Mucosa of descending colon (tissue), 3 donors: Measurements from ENCODE around the gene MMP10. TPM values are rescaled to one million over a fixed set of nuclear protein-coding genes. Genes with fewer than 3 reads are reported as not detected.

ENCODE experiments used
- ATAC-seq: fragments of 200-7000 bp; cut with Tn5 transposase; one replicate; pipeline ENCODE4 v1.9.1; 2020; ENCODE audit warnings: mild to moderate bottlenecking, moderate library complexity
- DNase-seq, 3 donors: peaks; one replicate each; pipeline ENCODE4 v3.0.0-alpha.2; 2020
- H3K36me3 ChIP-seq: fragments of 200-600 bp; one replicate; pipeline ENCODE4 v1.8.0; 2021; ENCODE audit warnings: low read depth, mild to moderate bottlenecking
- H3K4me1 ChIP-seq: fragments of 200-600 bp; one replicate; pipeline ENCODE4 v1.8.0; 2021; ENCODE audit warnings: low read depth, mild to moderate bottlenecking
- H3K4me3 ChIP-seq: fragments of 200-600 bp; one replicate; pipeline ENCODE4 v1.8.0; 2021; ENCODE audit warnings: mild to moderate bottlenecking
- H3K9me3 ChIP-seq: fragments of 200-600 bp; one replicate; pipeline ENCODE4 v1.8.0; 2021; ENCODE audit warnings: mild to moderate bottlenecking
- intact Hi-C, 2 donors: fragments of 100-400 bp; cut with DNase I in 1 of 2; cut with micrococcal nuclease in 1 of 2; formaldehyde crosslinking; loops; one replicate each; pipeline versions ENCODE4 v1.11.0 to v1.11.1; 2022; cut with DNase I, micrococcal nuclease
- total RNA-seq, 3 donors: library from RNA; stranded (reverse); fragmentation: NEBNext Ultra II Directional in 2 of 3; extraction: Animal tissue kit (Norgen Biotek cat#: 25700) in 2 of 3; gene quantifications; one replicate each; pipeline versions ENCODE4 v1.2.1 to v1.2.4, GENCODE V29; 2021 to 2023
- TF ChIP-seq, protein P1 (sequence below): fragments of 200-600 bp; IDR thresholded peaks from one replicate; pipeline ENCODE4 v1.8.0; 2022; ENCODE audit warnings: antibody characterized with exemption, mild to moderate bottlenecking
- donor health status: DM: no; HTN: no; CAD: no; lungs with moderate emphysema.
- donor health status: DM: no; HTN: no; CAD: no.
- donor health status: DM: no; HTN: yes; CAD: no.

MMP10 gene
- total RNA-seq, 3 donors from 2014 or later = 0.16 TPM; not detected in 2

DNA sequence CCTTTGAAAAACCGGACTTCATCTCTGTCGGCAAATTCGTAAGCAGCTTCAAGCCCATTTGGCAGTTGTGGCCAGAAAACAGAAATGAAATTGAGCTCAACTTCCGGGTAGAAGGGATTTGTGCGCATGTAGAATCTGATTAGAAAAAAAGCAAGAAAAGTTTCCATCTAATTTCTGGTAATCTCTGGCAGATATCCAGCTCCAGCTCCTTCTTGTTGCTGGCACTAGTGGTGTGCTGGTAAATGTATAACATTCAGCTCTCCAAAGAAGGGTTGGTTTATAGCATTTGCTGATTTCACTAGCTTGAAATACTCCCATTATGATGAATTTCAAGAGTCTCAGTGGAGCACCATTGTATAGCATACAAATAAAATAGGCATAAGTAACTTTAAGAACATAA lies 12.2 kb upstream of the MMP10 start:
- Histone ChIP-seq H3K4me1 (peaks cover 12% of the 10 kb centered on the region), H3K36me3 (no peaks in the 10 kb centered on the region), H3K9me3 (no peaks in the 10 kb centered on the region), H3K4me3 (no peak overlapping the region)
- ATAC-seq = no peak
- no peak for DNase-seq
- intact Hi-C loops = no loop called here
- TF ChIP-seq, protein P1, sequence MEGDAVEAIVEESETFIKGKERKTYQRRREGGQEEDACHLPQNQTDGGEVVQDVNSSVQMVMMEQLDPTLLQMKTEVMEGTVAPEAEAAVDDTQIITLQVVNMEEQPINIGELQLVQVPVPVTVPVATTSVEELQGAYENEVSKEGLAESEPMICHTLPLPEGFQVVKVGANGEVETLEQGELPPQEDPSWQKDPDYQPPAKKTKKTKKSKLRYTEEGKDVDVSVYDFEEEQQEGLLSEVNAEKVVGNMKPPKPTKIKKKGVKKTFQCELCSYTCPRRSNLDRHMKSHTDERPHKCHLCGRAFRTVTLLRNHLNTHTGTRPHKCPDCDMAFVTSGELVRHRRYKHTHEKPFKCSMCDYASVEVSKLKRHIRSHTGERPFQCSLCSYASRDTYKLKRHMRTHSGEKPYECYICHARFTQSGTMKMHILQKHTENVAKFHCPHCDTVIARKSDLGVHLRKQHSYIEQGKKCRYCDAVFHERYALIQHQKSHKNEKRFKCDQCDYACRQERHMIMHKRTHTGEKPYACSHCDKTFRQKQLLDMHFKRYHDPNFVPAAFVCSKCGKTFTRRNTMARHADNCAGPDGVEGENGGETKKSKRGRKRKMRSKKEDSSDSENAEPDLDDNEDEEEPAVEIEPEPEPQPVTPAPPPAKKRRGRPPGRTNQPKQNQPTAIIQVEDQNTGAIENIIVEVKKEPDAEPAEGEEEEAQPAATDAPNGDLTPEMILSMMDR = no peak

DNA sequence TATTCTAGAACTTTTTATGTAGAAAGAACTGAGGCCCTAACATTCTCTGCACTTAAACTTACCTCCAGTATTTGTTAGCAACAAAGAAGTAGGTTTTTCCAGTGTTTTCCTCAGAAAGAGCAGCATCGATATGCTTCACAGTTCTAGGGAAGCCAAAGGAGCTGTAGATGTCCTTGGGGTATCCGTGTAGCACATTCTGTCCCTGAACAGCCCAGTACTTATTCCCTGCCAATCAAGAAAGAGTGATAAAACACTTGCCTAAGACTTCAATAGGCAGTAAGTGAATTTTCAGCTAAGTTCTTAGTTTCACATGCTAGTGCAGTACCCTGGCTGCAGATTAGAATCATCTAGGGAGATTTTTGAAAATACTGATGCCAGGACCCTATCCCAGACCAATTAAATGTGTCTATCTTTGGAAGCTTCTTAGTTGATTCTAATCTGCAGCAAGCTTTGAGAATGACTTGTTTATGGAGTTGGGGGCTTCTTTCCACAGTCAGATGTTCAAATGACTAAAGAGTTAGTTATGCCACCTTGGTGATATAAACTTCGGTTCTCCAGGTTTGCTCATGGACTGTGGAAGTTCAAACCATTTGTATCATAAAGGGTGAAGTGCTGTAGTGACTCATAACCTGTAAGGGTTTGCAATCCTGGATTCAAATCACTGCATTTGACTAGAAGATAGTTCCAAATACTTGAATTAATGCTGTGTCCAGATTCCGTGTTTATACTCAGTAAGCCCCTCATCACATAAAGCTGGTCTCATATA lies 11.0 kb upstream of the MMP10 start:
- no peaks in the 10 kb centered on the region for H3K36me3 ChIP-seq
- intact Hi-C loops = no loop called here
- ATAC-seq = no peak
- no peak overlapping the region for H3K4me3 ChIP-seq
- H3K4me1 ChIP-seq = peaks cover 12% of the 10 kb centered on the region
- DNase-seq = no peak
- TF ChIP-seq, protein P1 = no peak
- H3K9me3 ChIP-seq = no peaks in the 10 kb centered on the region

DNA sequence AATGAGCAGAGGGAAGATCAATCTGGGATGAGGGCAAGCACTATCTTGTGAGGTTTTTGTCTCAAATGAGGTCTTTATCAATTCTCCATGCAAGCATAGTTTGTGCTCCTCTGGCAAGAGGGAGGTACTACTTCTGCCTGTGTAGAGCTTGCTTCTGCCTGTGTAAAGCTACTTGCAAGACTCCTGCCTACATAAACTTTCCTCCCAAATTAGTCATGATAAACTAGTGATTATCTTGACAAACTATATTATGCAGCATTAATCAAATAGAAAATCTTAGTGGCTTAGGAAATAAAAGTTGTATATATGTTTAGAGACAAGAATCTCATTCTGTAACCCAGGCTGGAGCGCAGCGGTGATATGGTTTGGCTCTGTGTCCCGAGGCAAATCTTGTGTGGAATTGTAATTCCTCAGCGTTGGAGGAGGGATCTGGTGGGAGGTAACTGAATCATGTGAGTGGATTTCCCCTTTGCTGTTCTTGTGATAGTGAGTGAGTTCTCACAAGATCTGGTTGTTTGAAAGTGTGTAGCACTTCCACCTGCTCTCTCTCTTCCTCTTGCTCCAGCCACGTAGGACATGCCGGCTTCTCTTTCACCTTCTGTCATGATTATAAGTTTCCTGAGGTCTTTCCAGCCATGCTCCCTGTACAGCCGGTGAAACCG lies 8.0 kb upstream of the MMP10 start:
- DNase-seq (no peak), ATAC-seq (no peak)
- Histone ChIP-seq H3K4me1 (peaks cover under 1% of the 10 kb centered on the region), H3K36me3 (no peaks in the 10 kb centered on the region), H3K4me3 (no peak overlapping the region), H3K9me3 (no peaks in the 10 kb centered on the region)
- TF ChIP-seq, protein P1 = no peak
- intact Hi-C loops = no loop called here

DNA sequence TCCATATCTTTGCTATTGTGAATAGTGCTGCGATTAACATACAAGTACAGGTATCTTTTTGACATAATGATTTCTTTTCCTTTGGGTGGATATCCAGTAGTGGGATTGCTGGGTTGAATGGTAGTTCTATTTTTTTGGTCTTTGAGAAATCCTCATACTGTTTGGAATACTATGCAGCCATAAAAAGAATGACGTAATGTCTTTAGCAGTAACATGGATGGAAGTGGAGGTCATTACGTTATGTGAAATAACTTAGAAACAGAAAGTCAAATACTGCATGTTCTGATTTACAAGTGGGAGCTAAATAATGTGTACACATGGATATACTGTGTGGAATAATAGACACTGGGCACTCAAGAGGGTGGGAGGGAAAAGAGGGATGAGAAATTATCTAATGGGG lies 4.0 kb upstream of the MMP10 start:
- TF ChIP-seq, protein P1 = no peak
- ATAC-seq (no peak), DNase-seq (no peak)
- H3K9me3 ChIP-seq = no peaks in the 10 kb centered on the region
- no peak overlapping the region for H3K4me3 ChIP-seq
- H3K36me3 ChIP-seq = no peaks in the 10 kb centered on the region
- no peaks in the 10 kb centered on the region for H3K4me1 ChIP-seq
- intact Hi-C loops = no loop called here

DNA sequence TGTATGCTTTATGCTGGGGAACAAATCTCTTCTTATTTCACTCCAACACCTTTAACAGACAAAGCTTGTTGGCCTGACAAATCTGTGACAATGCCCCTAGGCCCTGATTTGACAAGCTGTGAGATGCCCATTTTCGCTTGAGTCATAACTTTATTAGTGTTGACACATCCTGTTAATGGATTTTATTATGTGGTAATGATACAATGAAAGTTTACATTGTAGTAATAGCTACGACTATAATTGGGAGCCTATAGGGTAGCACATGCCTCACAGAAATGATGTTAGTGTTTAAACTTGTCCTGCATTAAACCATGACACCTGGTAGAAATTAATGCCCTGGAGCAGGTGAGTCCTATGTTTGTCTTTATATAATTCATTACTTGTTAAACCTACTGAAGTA lies 3.3 kb upstream of the MMP10 start:
- ATAC-seq = peak; percentile 48
- H3K36me3 ChIP-seq = no peaks in the 10 kb centered on the region
- no peak overlapping the region for H3K4me3 ChIP-seq
- intact Hi-C loops = no loop called here
- DNase-seq = no peak
- H3K4me1 ChIP-seq = no peaks in the 10 kb centered on the region
- TF ChIP-seq, protein P1 = no peak
- no peaks in the 10 kb centered on the region for H3K9me3 ChIP-seq
